ENCODE results near the gene TUT4.

- TF ChIP-seq POLR2A (IDR thresholded peaks at IDR 0.05; ENCODE audit: low read depth, low read length): no peak
- TF ChIP-seq POLR2AphosphoS5 (IDR thresholded peaks at IDR 0.05; ENCODE audit: low read depth, low read length): no peak
- TF ChIP-seq TAF1 (IDR thresholded peaks at IDR 0.05; ENCODE audit: borderline replicate concordance, low read depth, low read length): no peak
Measured at GRCh38 chr1:52530563-52531144, 22.2 kb downstream of the TUT4 start.

Data from GM12892 (cell line).